WTC11 (cell line): ENCODE results near the gene SART3.

ENCODE experiments used
- JUN ChIP-seq: sonication (generic); formaldehyde crosslinking; IDR thresholded peaks from 2 replicates; pipeline ENCODE4 v1.8.0; 2023; ENCODE audit warnings: mild to moderate bottlenecking, missing genetic modification reagents
- SP1 ChIP-seq: sonication (generic); formaldehyde crosslinking; conservative IDR thresholded peaks from 2 replicates; pipeline ENCODE4 v1.8.1; 2022; ENCODE audit warnings: missing genetic modification reagents
- ZNF263 ChIP-seq: sonication (generic); formaldehyde crosslinking; IDR thresholded peaks from 2 replicates; pipeline ENCODE4 v1.8.1; 2022; ENCODE audit warnings: low read depth, mild to moderate bottlenecking, moderate library complexity, missing genetic modification reagents
- ZNF317 ChIP-seq: sonication (generic); formaldehyde crosslinking; IDR thresholded peaks from 2 replicates; pipeline ENCODE4 v1.8.1; 2023; ENCODE audit warnings: low read depth, mild to moderate bottlenecking, moderate library complexity, missing genetic modification reagents, borderline replicate concordance
- TF ChIP-seq, protein P1 (sequence below): sonication (generic); formaldehyde crosslinking; conservative IDR thresholded peaks from 2 replicates; pipeline ENCODE4 v1.8.1; 2023; ENCODE audit warnings: mild to moderate bottlenecking, low read depth, missing genetic modification reagents, moderate library complexity
- TF ChIP-seq, protein P2 (sequence below): sonication (generic); formaldehyde crosslinking; IDR thresholded peaks from 2 replicates; pipeline ENCODE4 v1.8.1; 2023; ENCODE audit warnings: mild to moderate bottlenecking, moderate library complexity, missing genetic modification reagents
- TF ChIP-seq, protein P3 (sequence below): sonication (generic); formaldehyde crosslinking; conservative IDR thresholded peaks from 2 replicates; pipeline ENCODE4 v1.8.1; 2022; ENCODE audit warnings: mild to moderate bottlenecking, missing genetic modification reagents
- TF ChIP-seq, protein P4 (sequence below): fragments of 200-600 bp; IDR thresholded peaks from 2 replicates; pipeline ENCODE4 v1.8.0; 2022; ENCODE audit warnings: antibody characterized with exemption
- TF ChIP-seq, protein P5 (sequence below): sonication (generic); formaldehyde crosslinking; IDR thresholded peaks from 2 replicates; pipeline ENCODE4 v1.8.0; 2022; ENCODE audit warnings: missing genetic modification reagents

DNA sequence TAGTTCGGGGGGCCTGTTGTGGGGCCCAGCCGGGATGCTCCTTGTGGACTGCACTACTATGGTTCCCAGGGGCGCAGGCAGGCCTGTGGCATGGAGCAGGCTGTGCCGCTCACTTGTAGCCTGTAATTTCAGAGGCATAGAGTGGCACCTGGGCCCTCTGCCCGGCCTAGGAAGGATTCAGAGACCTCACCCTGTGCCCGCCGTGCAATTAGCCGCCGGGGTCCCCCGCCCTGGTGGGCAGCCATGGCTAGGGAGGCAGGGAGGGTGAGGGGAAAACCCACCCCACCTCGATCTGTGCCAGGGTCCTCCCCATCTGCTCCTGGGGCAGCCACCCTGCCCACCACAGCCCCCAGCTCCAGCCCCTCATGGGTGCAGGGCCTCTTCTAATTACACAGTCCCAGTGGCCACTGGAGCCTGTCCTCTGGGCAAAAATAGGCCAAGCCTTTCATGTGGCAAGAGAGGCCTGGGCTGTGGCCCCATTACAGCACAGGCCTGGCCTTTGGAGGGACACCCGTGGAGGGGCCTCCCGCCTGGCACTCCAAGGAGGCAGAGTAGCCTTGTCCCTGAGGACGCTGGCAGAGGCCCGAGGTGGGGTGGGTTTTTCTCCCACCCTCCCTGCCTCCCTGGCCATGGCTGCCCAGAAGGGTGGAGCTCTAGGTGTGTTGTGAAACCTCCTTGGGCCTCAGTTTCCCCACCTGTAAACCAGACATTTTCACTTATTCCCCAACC, 42.2 kb upstream of the SART3 start:
- TF ChIP-seq, protein P1, sequence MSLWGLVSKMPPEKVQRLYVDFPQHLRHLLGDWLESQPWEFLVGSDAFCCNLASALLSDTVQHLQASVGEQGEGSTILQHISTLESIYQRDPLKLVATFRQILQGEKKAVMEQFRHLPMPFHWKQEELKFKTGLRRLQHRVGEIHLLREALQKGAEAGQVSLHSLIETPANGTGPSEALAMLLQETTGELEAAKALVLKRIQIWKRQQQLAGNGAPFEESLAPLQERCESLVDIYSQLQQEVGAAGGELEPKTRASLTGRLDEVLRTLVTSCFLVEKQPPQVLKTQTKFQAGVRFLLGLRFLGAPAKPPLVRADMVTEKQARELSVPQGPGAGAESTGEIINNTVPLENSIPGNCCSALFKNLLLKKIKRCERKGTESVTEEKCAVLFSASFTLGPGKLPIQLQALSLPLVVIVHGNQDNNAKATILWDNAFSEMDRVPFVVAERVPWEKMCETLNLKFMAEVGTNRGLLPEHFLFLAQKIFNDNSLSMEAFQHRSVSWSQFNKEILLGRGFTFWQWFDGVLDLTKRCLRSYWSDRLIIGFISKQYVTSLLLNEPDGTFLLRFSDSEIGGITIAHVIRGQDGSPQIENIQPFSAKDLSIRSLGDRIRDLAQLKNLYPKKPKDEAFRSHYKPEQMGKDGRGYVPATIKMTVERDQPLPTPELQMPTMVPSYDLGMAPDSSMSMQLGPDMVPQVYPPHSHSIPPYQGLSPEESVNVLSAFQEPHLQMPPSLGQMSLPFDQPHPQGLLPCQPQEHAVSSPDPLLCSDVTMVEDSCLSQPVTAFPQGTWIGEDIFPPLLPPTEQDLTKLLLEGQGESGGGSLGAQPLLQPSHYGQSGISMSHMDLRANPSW (CRISPR knock-in tag): no peak
- TF ChIP-seq ZNF317 (CRISPR knock-in tag) (no peak), JUN (CRISPR knock-in tag) (no peak), SP1 (CRISPR knock-in tag) (no peak), ZNF263 (CRISPR knock-in tag) (no peak)
- TF ChIP-seq, protein P2, sequence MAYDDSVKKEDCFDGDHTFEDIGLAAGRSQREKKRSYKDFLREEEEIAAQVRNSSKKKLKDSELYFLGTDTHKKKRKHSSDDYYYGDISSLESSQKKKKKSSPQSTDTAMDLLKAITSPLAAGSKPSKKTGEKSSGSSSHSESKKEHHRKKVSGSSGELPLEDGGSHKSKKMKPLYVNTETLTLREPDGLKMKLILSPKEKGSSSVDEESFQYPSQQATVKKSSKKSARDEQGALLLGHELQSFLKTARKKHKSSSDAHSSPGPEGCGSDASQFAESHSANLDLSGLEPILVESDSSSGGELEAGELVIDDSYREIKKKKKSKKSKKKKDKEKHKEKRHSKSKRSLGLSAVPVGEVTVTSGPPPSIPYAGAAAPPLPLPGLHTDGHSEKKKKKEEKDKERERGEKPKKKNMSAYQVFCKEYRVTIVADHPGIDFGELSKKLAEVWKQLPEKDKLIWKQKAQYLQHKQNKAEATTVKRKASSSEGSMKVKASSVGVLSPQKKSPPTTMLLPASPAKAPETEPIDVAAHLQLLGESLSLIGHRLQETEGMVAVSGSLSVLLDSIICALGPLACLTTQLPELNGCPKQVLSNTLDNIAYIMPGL (CRISPR knock-in tag): no peak
- TF ChIP-seq, protein P3, sequence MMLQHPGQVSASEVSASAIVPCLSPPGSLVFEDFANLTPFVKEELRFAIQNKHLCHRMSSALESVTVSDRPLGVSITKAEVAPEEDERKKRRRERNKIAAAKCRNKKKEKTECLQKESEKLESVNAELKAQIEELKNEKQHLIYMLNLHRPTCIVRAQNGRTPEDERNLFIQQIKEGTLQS: no peak
- TF ChIP-seq, protein P4, sequence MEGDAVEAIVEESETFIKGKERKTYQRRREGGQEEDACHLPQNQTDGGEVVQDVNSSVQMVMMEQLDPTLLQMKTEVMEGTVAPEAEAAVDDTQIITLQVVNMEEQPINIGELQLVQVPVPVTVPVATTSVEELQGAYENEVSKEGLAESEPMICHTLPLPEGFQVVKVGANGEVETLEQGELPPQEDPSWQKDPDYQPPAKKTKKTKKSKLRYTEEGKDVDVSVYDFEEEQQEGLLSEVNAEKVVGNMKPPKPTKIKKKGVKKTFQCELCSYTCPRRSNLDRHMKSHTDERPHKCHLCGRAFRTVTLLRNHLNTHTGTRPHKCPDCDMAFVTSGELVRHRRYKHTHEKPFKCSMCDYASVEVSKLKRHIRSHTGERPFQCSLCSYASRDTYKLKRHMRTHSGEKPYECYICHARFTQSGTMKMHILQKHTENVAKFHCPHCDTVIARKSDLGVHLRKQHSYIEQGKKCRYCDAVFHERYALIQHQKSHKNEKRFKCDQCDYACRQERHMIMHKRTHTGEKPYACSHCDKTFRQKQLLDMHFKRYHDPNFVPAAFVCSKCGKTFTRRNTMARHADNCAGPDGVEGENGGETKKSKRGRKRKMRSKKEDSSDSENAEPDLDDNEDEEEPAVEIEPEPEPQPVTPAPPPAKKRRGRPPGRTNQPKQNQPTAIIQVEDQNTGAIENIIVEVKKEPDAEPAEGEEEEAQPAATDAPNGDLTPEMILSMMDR: no peak
- TF ChIP-seq, protein P5, sequence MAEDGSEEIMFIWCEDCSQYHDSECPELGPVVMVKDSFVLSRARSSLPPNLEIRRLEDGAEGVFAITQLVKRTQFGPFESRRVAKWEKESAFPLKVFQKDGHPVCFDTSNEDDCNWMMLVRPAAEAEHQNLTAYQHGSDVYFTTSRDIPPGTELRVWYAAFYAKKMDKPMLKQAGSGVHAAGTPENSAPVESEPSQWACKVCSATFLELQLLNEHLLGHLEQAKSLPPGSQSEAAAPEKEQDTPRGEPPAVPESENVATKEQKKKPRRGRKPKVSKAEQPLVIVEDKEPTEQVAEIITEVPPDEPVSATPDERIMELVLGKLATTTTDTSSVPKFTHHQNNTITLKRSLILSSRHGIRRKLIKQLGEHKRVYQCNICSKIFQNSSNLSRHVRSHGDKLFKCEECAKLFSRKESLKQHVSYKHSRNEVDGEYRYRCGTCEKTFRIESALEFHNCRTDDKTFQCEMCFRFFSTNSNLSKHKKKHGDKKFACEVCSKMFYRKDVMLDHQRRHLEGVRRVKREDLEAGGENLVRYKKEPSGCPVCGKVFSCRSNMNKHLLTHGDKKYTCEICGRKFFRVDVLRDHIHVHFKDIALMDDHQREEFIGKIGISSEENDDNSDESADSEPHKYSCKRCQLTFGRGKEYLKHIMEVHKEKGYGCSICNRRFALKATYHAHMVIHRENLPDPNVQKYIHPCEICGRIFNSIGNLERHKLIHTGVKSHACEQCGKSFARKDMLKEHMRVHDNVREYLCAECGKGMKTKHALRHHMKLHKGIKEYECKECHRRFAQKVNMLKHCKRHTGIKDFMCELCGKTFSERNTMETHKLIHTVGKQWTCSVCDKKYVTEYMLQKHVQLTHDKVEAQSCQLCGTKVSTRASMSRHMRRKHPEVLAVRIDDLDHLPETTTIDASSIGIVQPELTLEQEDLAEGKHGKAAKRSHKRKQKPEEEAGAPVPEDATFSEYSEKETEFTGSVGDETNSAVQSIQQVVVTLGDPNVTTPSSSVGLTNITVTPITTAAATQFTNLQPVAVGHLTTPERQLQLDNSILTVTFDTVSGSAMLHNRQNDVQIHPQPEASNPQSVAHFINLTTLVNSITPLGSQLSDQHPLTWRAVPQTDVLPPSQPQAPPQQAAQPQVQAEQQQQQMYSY (CRISPR knock-in tag): no peak
